ENCODE results near the gene DHX8. TPM values are rescaled to one million over a fixed set of nuclear protein-coding genes. Genes with fewer than 3 reads are reported as not detected.
"Not testable (repeated sequence)": the region's sequence is repeated elsewhere in the genome, so short reads cannot be mapped to it uniquely, and the experiment has no call there.

The DHX8 gene
- polyA plus RNA-seq, 3 donors = 21.8 to 35.6 (median 26.5) TPM

GRCh38 chr17:43461185-43461584 is 22.6 kb upstream of the DHX8 start:
- intact Hi-C loops (cut with micrococcal nuclease) = no loop called here
- Histone ChIP-seq H3K79me2 (ENCODE audit: insufficient read depth, low read length) (no peaks in the 10 kb centered on the region), H2AFZ (ENCODE audit: insufficient read depth, low read depth, low read length, poor library complexity, severe bottlenecking) (no peak overlapping the region), H3K9me3 (replicated peaks in 1 of 2; ENCODE audit: control insufficient read depth in 1 of 2, insufficient read depth in 1 of 2, low read length in 2 of 2) (no peaks in the 10 kb centered on the region), H3K4me3 (replicated peaks in 1 of 3; ENCODE audit: low read depth in 2 of 3, low read length in 3 of 3) (no peak overlapping the region), H3K4me2 (replicated peaks; ENCODE audit: extremely low read depth, low read length, poor library complexity, severe bottlenecking) (no peak overlapping the region), H3K9ac (ENCODE audit: insufficient read depth, low read length, poor library complexity, severe bottlenecking) (no peak overlapping the region), H3K4me1 (ENCODE audit: control insufficient read depth in 1 of 2, insufficient read depth in 2 of 2, low read length in 2 of 2) (peaks cover 7 to 8% of the 10 kb centered on the region in 2 donors), H3K27me3 (ENCODE audit: control insufficient read depth in 2 of 2, insufficient read depth in 2 of 2, low read length in 2 of 2) (peaks cover 0 to 2% of the 10 kb centered on the region in 2 donors), H3K36me3 (replicated peaks in 1 of 2; ENCODE audit: control insufficient read depth in 1 of 2, insufficient read depth in 2 of 2, low read length in 2 of 2) (no peaks in the 10 kb centered on the region), H4K20me1 (ENCODE audit: insufficient read depth, low read length) (no peaks in the 10 kb centered on the region), H3K27ac (ENCODE audit: low read depth in 1 of 2, low read length in 2 of 2) (no peak overlapping the region)
- Mint-ChIP-seq H3K9me3 (peaks cover 0 to 2% (median 0%) of the 10 kb centered on the region in 7 donors), H3K27me3 (ENCODE audit: low read depth in 3 of 3) (peaks cover 6 to 13% (median 8%) of the 10 kb centered on the region in 3 donors), H3K4me1 (peaks cover 14% of the 10 kb centered on the region), H3K27ac (no peak overlapping the region), H3K4me3 (no peak overlapping the region), H3K36me3 (no peaks in the 10 kb centered on the region)
- no peak for DNase-seq
- WGBS (ENCODE audit: insufficient coverage) = no CpG with 5 or more reads among the region's 1 CpG
- TF ChIP-seq CTCF (IDR thresholded peaks at IDR 0.05) = no peak

- H3K27ac Mint-ChIP-seq; H3K4me3 ChIP-seq (replicated peaks in 1 of 3; ENCODE audit: low read depth in 2 of 3, low read length in 3 of 3); DNase-seq; H3K4me1 Mint-ChIP-seq; H3K9me3 Mint-ChIP-seq; H3K4me2 ChIP-seq (replicated peaks; ENCODE audit: extremely low read depth, low read length, poor library complexity, severe bottlenecking); H2AFZ ChIP-seq (ENCODE audit: insufficient read depth, low read depth, low read length, poor library complexity, severe bottlenecking); H3K4me1 ChIP-seq (ENCODE audit: control insufficient read depth in 1 of 2, insufficient read depth in 2 of 2, low read length in 2 of 2); H3K9me3 ChIP-seq (replicated peaks in 1 of 2; ENCODE audit: control insufficient read depth in 1 of 2, insufficient read depth in 1 of 2, low read length in 2 of 2); H3K4me3 Mint-ChIP-seq; intact Hi-C loops (cut with micrococcal nuclease); H3K27me3 ChIP-seq (ENCODE audit: control insufficient read depth in 2 of 2, insufficient read depth in 2 of 2, low read length in 2 of 2); H3K36me3 Mint-ChIP-seq; H4K20me1 ChIP-seq (ENCODE audit: insufficient read depth, low read length); H3K36me3 ChIP-seq (replicated peaks in 1 of 2; ENCODE audit: control insufficient read depth in 1 of 2, insufficient read depth in 2 of 2, low read length in 2 of 2); H3K9ac ChIP-seq (ENCODE audit: insufficient read depth, low read length, poor library complexity, severe bottlenecking); H3K79me2 ChIP-seq (ENCODE audit: insufficient read depth, low read length); H3K27ac ChIP-seq (ENCODE audit: low read depth in 1 of 2, low read length in 2 of 2): not testable (repeated sequence)
- WGBS (ENCODE audit: insufficient coverage) = 100% methylated on average over 1 of the region's 4 CpGs
- H3K27me3 Mint-ChIP-seq (ENCODE audit: low read depth in 3 of 3) = peaks cover 6 to 13% (median 8%) of the 10 kb centered on the region in 3 donors
These were observed 21.2 kb upstream of the DHX8 start for GRCh38 chr17:43462569-43462968.
